Left lobe of liver (tissue), 2 donors: Measurements from ENCODE around the gene ARPP19. TPM values are rescaled to one million over a fixed set of nuclear protein-coding genes. Genes with fewer than 3 reads are reported as not detected.
"Not testable (repeated sequence)": the region's sequence is repeated elsewhere in the genome, so short reads cannot be mapped to it uniquely, and the experiment has no call there.

ENCODE experiments used
- ATAC-seq: fragments of 200-7000 bp; cut with Tn5 transposase; one replicate; pipeline ENCODE4 v1.9.1; 2020; ENCODE audit warnings: mild to moderate bottlenecking, moderate library complexity
- DNase-seq: peaks from one replicate; pipeline ENCODE4 v3.0.0-alpha.2; 2020; ENCODE audit warnings: low spot score
- total RNA-seq: library from RNA; stranded (reverse); gene quantifications from one replicate; pipeline ENCODE4 v1.2.1, GENCODE V29; 2021
- donor health status: DM: no; HTN: no; CAD: no; lungs with moderate emphysema.
- donor health status: DM: no; HTN: yes; CAD: no.

The ARPP19 gene
- total RNA-seq, 1 donor from 2014 or later = 42.6 TPM

- no peak for ATAC-seq
- DNase-seq = no peak
Measured at GRCh38 chr15:52517014-52517413, 51.8 kb downstream of the ARPP19 start.

- no peak for ATAC-seq
- no peak for DNase-seq
Measured at GRCh38 chr15:52515343-52515742, 53.5 kb downstream of the ARPP19 start.

GRCh38 chr15:52514482-52514881 is 54.3 kb downstream of the ARPP19 start:
- ATAC-seq (no peak), DNase-seq (no peak)

GRCh38 chr15:52512869-52513268 is 56.0 kb downstream of the ARPP19 start:
- not testable (repeated sequence) for DNase-seq, ATAC-seq

- ATAC-seq (no peak), DNase-seq (no peak)
Measured at GRCh38 chr15:52511084-52511483, 57.7 kb downstream of the ARPP19 start.

- DNase-seq (no peak), ATAC-seq (no peak)
Measured at GRCh38 chr15:52509500-52510245, 59.2 kb downstream of the ARPP19 start.

GRCh38 chr15:52506549-52506948 is 62.3 kb downstream of the ARPP19 start:
- ATAC-seq = no peak

GRCh38 chr15:52505151-52505550 is 63.7 kb downstream of the ARPP19 start:
- ATAC-seq (no peak), DNase-seq (no peak)

More at GRCh38 chr15:52506549-52506948, 62.3 kb downstream of the ARPP19 start:
- no peak for DNase-seq

- no peak for DNase-seq
- ATAC-seq = no peak
Measured at GRCh38 chr15:52503788-52504496, 64.9 kb downstream of the ARPP19 start.

- DNase-seq = no peak
- no peak for ATAC-seq
Measured at GRCh38 chr15:52502608-52503007, 66.2 kb downstream of the ARPP19 start.

- no peak for ATAC-seq
Measured at GRCh38 chr15:52499506-52499905, 69.3 kb downstream of the ARPP19 start.

GRCh38 chr15:52498706-52499105 is 70.1 kb downstream of the ARPP19 start:
- ATAC-seq = no peak

More at GRCh38 chr15:52499506-52499905, 69.3 kb downstream of the ARPP19 start:
- no peak for DNase-seq

More at GRCh38 chr15:52498706-52499105, 70.1 kb downstream of the ARPP19 start:
- DNase-seq = no peak

Other genes with a start within 250 kb of the ARPP19 start
- 4.0 TPM for gene MYO5A, start 40.1 kb downstream of the ARPP19 start, total RNA-seq
- 29.0 TPM for gene ATOSA, start 110.4 kb upstream of the ARPP19 start, total RNA-seq
- 63.0 TPM for gene ONECUT1, start 221.3 kb upstream of the ARPP19 start, total RNA-seq